Measurements from ENCODE around the gene NAGK. TPM values are rescaled to one million over a fixed set of nuclear protein-coding genes. Genes with fewer than 3 reads are reported as not detected.
"Not testable (repeated sequence)": the region's sequence is repeated elsewhere in the genome, so short reads cannot be mapped to it uniquely, and the experiment has no call there.

Gene NAGK
- total RNA-seq, 3 donors from 2014 or later = 71.5 to 115 (median 75.1) TPM

GRCh38 chr2:71043531-71044407, 24.7 kb upstream of the NAGK start:
- DNase-seq (ENCODE audit: low spot score in 2 of 2) = no peak

GRCh38 chr2:71045151-71045550, 23.3 kb upstream of the NAGK start:
- H3K36me3 ChIP-seq = no peaks in the 10 kb centered on the region
- no peak for TF ChIP-seq POLR2AphosphoS5 (IDR thresholded peaks at IDR 0.05)
- no peak for TF ChIP-seq POLR2A (IDR thresholded peaks at IDR 0.05)
- no peak for TF ChIP-seq CTCF (IDR thresholded peaks at IDR 0.05)
- no peaks in the 10 kb centered on the region for H3K27me3 ChIP-seq
- DNase-seq (ENCODE audit: low spot score in 2 of 2) = no peak
- intact Hi-C loops (cut with DNase I; ENCODE audit: low total_unique reads) = no loop called here
- no peaks in the 10 kb centered on the region for H3K4me1 ChIP-seq
- no peak overlapping the region for H3K4me3 ChIP-seq
- no peaks in the 10 kb centered on the region for H3K9me3 ChIP-seq
- no peak overlapping the region for H3K27ac ChIP-seq

More at GRCh38 chr2:71043531-71044407, 24.7 kb upstream of the NAGK start:
- no peaks in the 10 kb centered on the region for H3K27me3 ChIP-seq
- TF ChIP-seq POLR2AphosphoS5 (IDR thresholded peaks at IDR 0.05) (no peak), POLR2A (IDR thresholded peaks at IDR 0.05) (no peak), CTCF (IDR thresholded peaks at IDR 0.05) (no peak)
- H3K27ac ChIP-seq = no peak overlapping the region
- H3K9me3 ChIP-seq = no peaks in the 10 kb centered on the region
- H3K4me3 ChIP-seq = no peak overlapping the region
- no peaks in the 10 kb centered on the region for H3K4me1 ChIP-seq
- no peaks in the 10 kb centered on the region for H3K36me3 ChIP-seq
- intact Hi-C loops (cut with DNase I; ENCODE audit: low total_unique reads) = no loop called here

- Histone ChIP-seq H3K36me3 (no peaks in the 10 kb centered on the region), H3K27ac (no peak overlapping the region), H3K27me3 (no peaks in the 10 kb centered on the region), H3K4me3 (no peak overlapping the region), H3K9me3 (no peaks in the 10 kb centered on the region), H3K4me1 (no peaks in the 10 kb centered on the region)
- DNase-seq (ENCODE audit: low spot score in 2 of 2) = no peak
- intact Hi-C loops (cut with DNase I; ENCODE audit: low total_unique reads) = no loop called here
- TF ChIP-seq CTCF (IDR thresholded peaks at IDR 0.05) = no peak
- no peak for TF ChIP-seq POLR2AphosphoS5 (IDR thresholded peaks at IDR 0.05)
- no peak for TF ChIP-seq POLR2A (IDR thresholded peaks at IDR 0.05)
These were observed 22.4 kb upstream of the NAGK start for GRCh38 chr2:71045865-71046548.

GRCh38 chr2:71048096-71048495, 20.4 kb upstream of the NAGK start:
- Histone ChIP-seq H3K9me3 (no peaks in the 10 kb centered on the region), H3K4me3 (no peak overlapping the region), H3K27ac (no peak overlapping the region), H3K36me3 (no peaks in the 10 kb centered on the region), H3K27me3 (no peaks in the 10 kb centered on the region), H3K4me1 (no peaks in the 10 kb centered on the region)
- no peak for TF ChIP-seq POLR2AphosphoS5 (IDR thresholded peaks at IDR 0.05)
- TF ChIP-seq POLR2A (IDR thresholded peaks at IDR 0.05) = no peak
- no peak for TF ChIP-seq CTCF (IDR thresholded peaks at IDR 0.05)
- intact Hi-C loops (cut with DNase I; ENCODE audit: low total_unique reads) = no loop called here
- no peak for DNase-seq (ENCODE audit: low spot score in 2 of 2)

- H3K36me3 ChIP-seq; DNase-seq (ENCODE audit: low spot score in 2 of 2); H3K27me3 ChIP-seq; H3K4me3 ChIP-seq; H3K27ac ChIP-seq; H3K9me3 ChIP-seq; intact Hi-C loops (cut with DNase I; ENCODE audit: low total_unique reads); H3K4me1 ChIP-seq: not testable (repeated sequence)
These were observed 18.6 kb upstream of the NAGK start for GRCh38 chr2:71049704-71050360.

- H3K4me3 ChIP-seq; H3K9me3 ChIP-seq; intact Hi-C loops (cut with DNase I; ENCODE audit: low total_unique reads); H3K27ac ChIP-seq; H3K36me3 ChIP-seq; H3K4me1 ChIP-seq; H3K27me3 ChIP-seq; DNase-seq (ENCODE audit: low spot score in 2 of 2): not testable (repeated sequence)
These were observed 13.2 kb upstream of the NAGK start for GRCh38 chr2:71055206-71055740.

Measured in breast epithelium (tissue), 4 donors.